SK-N-SH treated with all-trans-retinoic acid at 6 μM for 48 hours (cell line): ENCODE results near the gene AP2A2.
A peak's percentile ranks its signal among the peaks of the same experiment; 100 is the strongest.

Experiments
- ATAC-seq: fragments of 200-7000 bp; cut with Tn5 transposase; 3 replicates; pipeline ENCODE4 v1.9.1; 2020; ENCODE audit warnings: mild to moderate bottlenecking, moderate library complexity
- BACH2 ChIP-seq: fragments of 250-450 bp; sonication (Bioruptor Pico); IDR thresholded peaks from 2 replicates; pipeline ENCODE4 v1.9.0; 2021; ENCODE audit warnings: mild to moderate bottlenecking, borderline replicate concordance
- CSDC2 ChIP-seq: fragments of 250-450 bp; sonication (Bioruptor Pico); IDR thresholded peaks from 2 replicates; pipeline ENCODE4 v1.5.0; 2020; ENCODE audit warnings: mild to moderate bottlenecking, moderate library complexity
- ESRRG ChIP-seq: fragments of 250-450 bp; sonication (Bioruptor Pico); IDR thresholded peaks from 2 replicates; pipeline ENCODE4 v1.6.1; 2021; ENCODE audit warnings: mild to moderate bottlenecking
- GLIS3 ChIP-seq: fragments of 250-450 bp; sonication (Bioruptor Pico); IDR thresholded peaks from 2 replicates; pipeline ENCODE4 v1.5.0; 2020; ENCODE audit warnings: mild to moderate bottlenecking, moderate library complexity
- ISL1 ChIP-seq: fragments of 250-450 bp; sonication (Bioruptor Pico); IDR thresholded peaks from 2 replicates; pipeline ENCODE4 v2.1.2; 2022; ENCODE audit warnings: mild to moderate bottlenecking, moderate library complexity
- OSR1 ChIP-seq: fragments of 250-450 bp; sonication (Bioruptor Pico); IDR thresholded peaks from 2 replicates; pipeline ENCODE4 v1.8.0; 2022; ENCODE audit warnings: moderate library complexity, mild to moderate bottlenecking, inconsistent platforms
- PATZ1 ChIP-seq: fragments of 250-450 bp; sonication (Bioruptor Pico); IDR thresholded peaks from 2 replicates; pipeline ENCODE4 v1.8.0; 2020; ENCODE audit warnings: mild to moderate bottlenecking, moderate library complexity, borderline replicate concordance
- PPARA ChIP-seq: fragments of 250-450 bp; sonication (Bioruptor Pico); IDR thresholded peaks from 2 replicates; pipeline ENCODE4 v1.5.0; 2020; ENCODE audit warnings: mild to moderate bottlenecking, borderline replicate concordance
- RARB ChIP-seq: fragments of 250-450 bp; sonication (Bioruptor Pico); IDR thresholded peaks from 2 replicates; pipeline ENCODE4 v1.8.0; 2021; ENCODE audit warnings: mild to moderate bottlenecking, moderate library complexity
- SNAI2 ChIP-seq: fragments of 250-450 bp; sonication (Bioruptor Pico); IDR thresholded peaks from 2 replicates; pipeline ENCODE4 v1.5.0; 2020; ENCODE audit warnings: mild to moderate bottlenecking, moderate library complexity
- TCF4 ChIP-seq: fragments of 250-450 bp; sonication (Bioruptor Pico); IDR thresholded peaks from 2 replicates; pipeline ENCODE4 v1.8.0; 2021; ENCODE audit warnings: mild to moderate bottlenecking, moderate library complexity, borderline replicate concordance
- TSHZ2 ChIP-seq: fragments of 250-450 bp; sonication (Bioruptor Pico); IDR thresholded peaks from 2 replicates; pipeline ENCODE4 v1.5.0; 2020; ENCODE audit warnings: mild to moderate bottlenecking, moderate library complexity
- ZC3H10 ChIP-seq: fragments of 250-450 bp; sonication (Bioruptor Pico); IDR thresholded peaks from 2 replicates; pipeline ENCODE4 v1.5.1; 2021; ENCODE audit warnings: mild to moderate bottlenecking, moderate library complexity
- ZFP3 ChIP-seq: fragments of 250-450 bp; sonication (Bioruptor Pico); IDR thresholded peaks from 2 replicates; pipeline ENCODE4 v1.5.0; 2020; ENCODE audit warnings: mild to moderate bottlenecking, moderate library complexity
- ZNF565 ChIP-seq: fragments of 450-650 bp; formaldehyde crosslinking; conservative IDR thresholded peaks from 2 replicates; pipeline ENCODE4 v1.5.0; 2020; ENCODE audit warnings: low read depth, mild to moderate bottlenecking, moderate library complexity
- ZNF70 ChIP-seq: fragments of 450-650 bp; formaldehyde crosslinking; IDR thresholded peaks from 2 replicates; pipeline ENCODE4 v1.5.0; 2020; ENCODE audit warnings: mild to moderate bottlenecking, moderate library complexity
- TF ChIP-seq, protein P1 (sequence below): fragments of 250-450 bp; sonication (Bioruptor Pico); IDR thresholded peaks from 2 replicates; pipeline ENCODE4 v1.5.1; 2021; ENCODE audit warnings: mild to moderate bottlenecking, moderate library complexity
- TF ChIP-seq, protein P2 (sequence below): fragments of 250-450 bp; sonication (Bioruptor Pico); IDR thresholded peaks from 2 replicates; pipeline ENCODE4 v1.8.0; 2021; ENCODE audit warnings: low read depth, mild to moderate bottlenecking, moderate library complexity, borderline replicate concordance
- TF ChIP-seq, protein P3 (sequence below): fragments of 250-450 bp; sonication (Bioruptor Pico); IDR thresholded peaks from 2 replicates; pipeline ENCODE4 v1.5.1; 2020; ENCODE audit warnings: low read depth, mild to moderate bottlenecking, moderate library complexity

Gene AP2A2

GRCh38 chr11:992577-992976, 66.9 kb downstream of the AP2A2 start:
- TF ChIP-seq, protein P1, sequence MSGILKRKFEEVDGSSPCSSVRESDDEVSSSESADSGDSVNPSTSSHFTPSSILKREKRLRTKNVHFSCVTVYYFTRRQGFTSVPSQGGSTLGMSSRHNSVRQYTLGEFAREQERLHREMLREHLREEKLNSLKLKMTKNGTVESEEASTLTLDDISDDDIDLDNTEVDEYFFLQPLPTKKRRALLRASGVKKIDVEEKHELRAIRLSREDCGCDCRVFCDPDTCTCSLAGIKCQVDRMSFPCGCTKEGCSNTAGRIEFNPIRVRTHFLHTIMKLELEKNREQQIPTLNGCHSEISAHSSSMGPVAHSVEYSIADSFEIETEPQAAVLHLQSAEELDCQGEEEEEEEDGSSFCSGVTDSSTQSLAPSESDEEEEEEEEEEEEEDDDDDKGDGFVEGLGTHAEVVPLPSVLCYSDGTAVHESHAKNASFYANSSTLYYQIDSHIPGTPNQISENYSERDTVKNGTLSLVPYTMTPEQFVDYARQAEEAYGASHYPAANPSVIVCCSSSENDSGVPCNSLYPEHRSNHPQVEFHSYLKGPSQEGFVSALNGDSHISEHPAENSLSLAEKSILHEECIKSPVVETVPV (CRISPR knock-in tag): no peak
- TF ChIP-seq ZC3H10 (CRISPR knock-in tag) (no peak), ZFP3 (CRISPR knock-in tag) (no peak), RARB (CRISPR knock-in tag) (no peak), OSR1 (CRISPR knock-in tag) (no peak), ISL1 (no peak), TSHZ2 (no peak)
- TF ChIP-seq, protein P2, sequence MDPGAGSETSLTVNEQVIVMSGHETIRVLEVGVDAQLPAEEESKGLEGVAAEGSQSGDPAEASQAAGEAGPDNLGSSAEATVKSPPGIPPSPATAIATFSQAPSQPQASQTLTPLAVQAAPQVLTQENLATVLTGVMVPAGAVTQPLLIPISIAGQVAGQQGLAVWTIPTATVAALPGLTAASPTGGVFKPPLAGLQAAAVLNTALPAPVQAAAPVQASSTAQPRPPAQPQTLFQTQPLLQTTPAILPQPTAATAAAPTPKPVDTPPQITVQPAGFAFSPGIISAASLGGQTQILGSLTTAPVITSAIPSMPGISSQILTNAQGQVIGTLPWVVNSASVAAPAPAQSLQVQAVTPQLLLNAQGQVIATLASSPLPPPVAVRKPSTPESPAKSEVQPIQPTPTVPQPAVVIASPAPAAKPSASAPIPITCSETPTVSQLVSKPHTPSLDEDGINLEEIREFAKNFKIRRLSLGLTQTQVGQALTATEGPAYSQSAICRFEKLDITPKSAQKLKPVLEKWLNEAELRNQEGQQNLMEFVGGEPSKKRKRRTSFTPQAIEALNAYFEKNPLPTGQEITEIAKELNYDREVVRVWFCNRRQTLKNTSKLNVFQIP: no peak
- ATAC-seq: no peak

DNA sequence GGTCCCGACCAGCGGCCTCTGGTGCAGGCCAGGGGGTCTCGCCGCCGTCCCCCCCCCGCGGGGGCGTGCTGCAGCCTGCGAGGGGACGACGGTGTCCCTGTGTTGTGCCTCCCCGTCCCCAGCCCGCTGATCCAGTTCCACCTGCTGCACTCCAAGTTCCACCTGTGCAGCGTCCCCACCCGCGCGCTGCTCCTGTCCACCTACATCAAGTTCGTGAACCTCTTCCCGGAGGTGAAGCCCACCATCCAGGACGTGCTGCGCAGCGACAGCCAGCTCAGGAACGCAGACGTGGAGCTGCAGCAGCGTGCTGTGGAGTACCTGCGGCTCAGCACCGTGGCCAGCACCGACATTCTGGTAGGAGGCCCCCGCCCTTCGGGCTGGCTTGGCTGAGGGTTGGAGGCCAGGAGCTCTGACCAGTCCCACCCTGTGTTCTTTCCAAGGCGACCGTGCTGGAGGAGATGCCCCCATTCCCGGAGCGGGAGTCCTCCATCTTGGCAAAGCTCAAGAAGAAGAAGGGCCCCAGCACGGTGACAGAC, 68.0 kb downstream of the AP2A2 start:
- no peak for ATAC-seq
- TF ChIP-seq CSDC2 (no peak), ZFP3 (CRISPR knock-in tag) (no peak), OSR1 (CRISPR knock-in tag) (no peak), PPARA (CRISPR knock-in tag) (no peak), GLIS3 (CRISPR knock-in tag) (no peak), ISL1 (no peak)
- TF ChIP-seq, protein P3, sequence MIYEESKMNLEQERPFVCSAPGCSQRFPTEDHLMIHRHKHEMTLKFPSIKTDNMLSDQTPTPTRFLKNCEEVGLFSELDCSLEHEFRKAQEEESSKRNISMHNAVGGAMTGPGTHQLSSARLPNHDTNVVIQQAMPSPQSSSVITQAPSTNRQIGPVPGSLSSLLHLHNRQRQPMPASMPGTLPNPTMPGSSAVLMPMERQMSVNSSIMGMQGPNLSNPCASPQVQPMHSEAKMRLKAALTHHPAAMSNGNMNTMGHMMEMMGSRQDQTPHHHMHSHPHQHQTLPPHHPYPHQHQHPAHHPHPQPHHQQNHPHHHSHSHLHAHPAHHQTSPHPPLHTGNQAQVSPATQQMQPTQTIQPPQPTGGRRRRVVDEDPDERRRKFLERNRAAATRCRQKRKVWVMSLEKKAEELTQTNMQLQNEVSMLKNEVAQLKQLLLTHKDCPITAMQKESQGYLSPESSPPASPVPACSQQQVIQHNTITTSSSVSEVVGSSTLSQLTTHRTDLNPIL: no peak
- TF ChIP-seq, protein P2: no peak

DNA sequence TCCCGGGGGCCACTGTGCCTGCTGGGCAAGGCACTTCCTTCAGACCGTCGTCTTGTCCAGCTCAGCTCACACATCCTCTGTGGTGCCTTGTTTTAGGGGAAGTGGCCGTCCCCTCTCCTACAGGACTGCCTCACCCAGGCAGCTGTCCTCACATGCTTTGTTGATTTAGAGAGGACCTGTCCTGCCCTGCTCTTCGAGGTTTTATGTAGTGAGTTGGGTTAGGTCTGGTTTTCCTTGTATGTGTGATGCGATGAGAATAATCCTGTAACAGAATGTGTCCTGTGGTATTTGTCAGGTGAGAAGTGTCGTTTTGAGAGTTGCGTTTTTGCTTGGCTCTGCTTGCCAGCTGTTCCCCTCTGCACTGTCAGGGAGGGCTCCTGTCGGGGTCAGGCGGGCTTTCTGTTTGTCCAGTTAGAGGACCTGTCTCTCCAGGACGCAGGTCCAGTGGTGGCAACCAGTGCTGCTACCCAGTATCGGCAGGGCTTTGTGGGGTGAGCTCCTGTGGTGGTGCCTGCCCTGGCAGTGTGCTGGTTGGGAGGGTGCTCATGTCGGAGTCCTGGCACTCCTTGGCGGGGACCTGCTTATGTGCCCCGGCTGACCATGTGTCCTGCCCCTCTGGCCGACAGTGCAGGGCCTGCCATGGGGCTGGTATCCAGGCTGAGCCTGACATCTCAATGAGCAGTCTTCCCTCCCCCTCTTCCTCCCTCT, 69.5 kb downstream of the AP2A2 start:
- peak; percentile 51 for ATAC-seq
- TF ChIP-seq ZC3H10 (CRISPR knock-in tag): no peak
- no peak for TF ChIP-seq PPARA (CRISPR knock-in tag)
- TF ChIP-seq, protein P1 (CRISPR knock-in tag): no peak
- TF ChIP-seq GLIS3 (CRISPR knock-in tag): no peak
- no peak for TF ChIP-seq ZNF565 (CRISPR knock-in tag)
- no peak for TF ChIP-seq PATZ1 (CRISPR knock-in tag)
- TF ChIP-seq SNAI2 (CRISPR knock-in tag): no peak
- TF ChIP-seq TSHZ2: no peak
- no peak for TF ChIP-seq OSR1 (CRISPR knock-in tag)
- no peak for TF ChIP-seq ESRRG (CRISPR knock-in tag)
- no peak for TF ChIP-seq BACH2
- TF ChIP-seq ZNF70 (CRISPR knock-in tag): no peak
- TF ChIP-seq, protein P3: no peak
- TF ChIP-seq TCF4 (CRISPR knock-in tag): no peak
